Measurements from ENCODE around the gene KCNMA1.

The KCNMA1 gene

GRCh38 chr10:76858721-76859120 is 778.9 kb downstream of the KCNMA1 start:
- DNase-seq = no peak

GRCh38 chr10:76840802-76841201 is 796.8 kb downstream of the KCNMA1 start:
- DNase-seq = no peak

- DNase-seq = no peak
Observed at GRCh38 chr10:76839276-76839675, 798.3 kb downstream of the KCNMA1 start.

- DNase-seq = no peak
Observed at GRCh38 chr10:76830218-76830617, 807.4 kb downstream of the KCNMA1 start.

- no peak for DNase-seq
Observed at GRCh38 chr10:76829724-76830123, 807.9 kb downstream of the KCNMA1 start.

Measured in NCI-H2029 treated with DMSO at 0.1 percent for 48 hours (cell line).